ENCODE measurements around the gene JMJD8.

Gene JMJD8

GRCh38 chr16:662095-662494 is 22.0 kb downstream of the JMJD8 start:
- TF ChIP-seq GATA3 (IDR thresholded peaks at IDR 0.05; ENCODE audit: low read depth, low read length), result no peak
- no peak for TF ChIP-seq GATA2 (IDR thresholded peaks at IDR 0.05; ENCODE audit: low read depth, low read length)

DNA sequence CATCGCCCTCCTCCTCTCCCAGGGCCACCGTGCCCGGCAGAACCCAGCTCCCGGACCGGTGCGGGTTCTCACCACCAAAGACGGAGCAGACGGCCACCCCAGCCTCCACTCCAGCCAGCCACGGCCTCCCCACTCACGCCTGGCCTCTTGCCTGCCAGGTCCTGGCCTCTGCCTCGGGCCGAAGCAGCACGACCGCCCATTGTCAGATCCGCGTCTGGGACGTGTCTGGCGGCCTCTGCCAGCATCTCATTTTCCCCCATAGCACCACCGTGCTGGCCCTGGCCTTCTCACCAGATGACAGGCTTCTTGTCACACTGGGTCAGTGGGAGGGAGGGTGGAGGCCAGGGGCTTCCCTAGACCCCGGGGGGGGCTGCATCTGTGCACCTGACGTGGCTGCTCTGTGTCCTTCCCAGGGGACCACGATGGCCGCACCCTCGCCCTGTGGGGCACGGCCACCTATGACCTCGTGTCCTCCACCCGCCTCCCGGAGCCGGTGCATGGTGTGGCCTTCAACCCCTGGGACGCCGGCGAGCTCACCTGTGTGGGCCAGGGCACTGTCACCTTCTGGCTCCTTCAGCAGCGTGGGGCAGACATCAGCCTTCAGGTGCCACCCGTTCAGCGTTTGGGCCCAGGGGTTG is 22.8 kb downstream of the JMJD8 start:
- no peak for TF ChIP-seq GATA2 (IDR thresholded peaks at IDR 0.05; ENCODE audit: low read depth, low read length)
- no peak for TF ChIP-seq GATA3 (IDR thresholded peaks at IDR 0.05; ENCODE audit: low read depth, low read length)

- no peak for TF ChIP-seq GATA3 (IDR thresholded peaks at IDR 0.05; ENCODE audit: low read depth, low read length)
- TF ChIP-seq GATA2 (IDR thresholded peaks at IDR 0.05; ENCODE audit: low read depth, low read length), result no peak
These were observed 23.5 kb downstream of the JMJD8 start for GRCh38 chr16:660459-661183.

- TF ChIP-seq GATA3 (IDR thresholded peaks at IDR 0.05; ENCODE audit: low read depth, low read length) (no peak), GATA2 (IDR thresholded peaks at IDR 0.05; ENCODE audit: low read depth, low read length) (no peak)
These were observed 24.0 kb downstream of the JMJD8 start for GRCh38 chr16:660132-660458.

- no peak for TF ChIP-seq GATA3 (IDR thresholded peaks at IDR 0.05; ENCODE audit: low read depth, low read length)
- no peak for TF ChIP-seq GATA2 (IDR thresholded peaks at IDR 0.05; ENCODE audit: low read depth, low read length)
These were observed 24.5 kb downstream of the JMJD8 start for GRCh38 chr16:659618-660017.

DNA sequence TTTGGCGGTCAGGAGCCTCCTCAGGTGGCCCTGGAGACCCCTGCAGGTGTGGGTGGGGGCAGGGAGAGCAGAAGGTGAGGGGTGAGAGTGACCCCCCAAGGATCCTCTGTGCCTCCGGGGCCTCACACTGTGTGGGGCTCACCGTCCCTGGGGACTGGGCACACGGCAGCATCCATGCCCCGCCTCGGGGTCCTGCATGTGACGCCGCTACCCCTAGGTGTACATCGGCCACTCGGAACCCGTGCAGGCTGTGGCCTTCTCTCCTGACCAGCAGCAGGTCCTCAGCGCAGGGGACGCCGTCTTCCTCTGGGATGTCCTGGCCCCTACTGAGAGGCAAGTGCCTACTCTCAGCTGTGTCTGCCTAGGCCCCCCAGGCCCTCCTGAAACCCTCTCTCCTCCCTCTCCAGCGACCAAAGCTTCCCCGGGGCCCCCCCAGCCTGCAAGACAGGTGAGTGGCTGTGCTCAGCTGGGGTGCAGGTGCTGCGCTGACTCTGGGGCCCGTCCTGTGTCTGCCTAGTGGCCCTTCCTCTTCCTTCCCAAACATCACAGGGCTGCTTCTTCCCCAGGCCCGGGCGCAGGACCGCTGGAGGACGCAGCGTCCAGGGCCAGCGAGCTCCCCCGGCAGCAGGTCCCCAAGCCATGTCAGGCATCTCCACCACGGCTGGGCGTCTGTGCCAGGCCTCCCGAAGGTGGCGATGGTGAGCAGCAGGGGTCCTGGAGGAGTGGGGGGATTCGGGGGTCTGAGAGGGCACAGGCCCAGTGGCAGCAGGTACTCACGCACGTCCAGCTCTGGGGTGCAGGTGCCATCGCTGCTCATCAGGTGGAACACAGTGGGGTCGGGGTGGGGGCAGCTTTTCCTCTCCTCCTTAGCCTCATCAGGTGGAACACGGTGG is 25.2 kb downstream of the JMJD8 start:
- no peak for TF ChIP-seq GATA2 (IDR thresholded peaks at IDR 0.05; ENCODE audit: low read depth, low read length)
- no peak for TF ChIP-seq GATA3 (IDR thresholded peaks at IDR 0.05; ENCODE audit: low read depth, low read length)

DNA sequence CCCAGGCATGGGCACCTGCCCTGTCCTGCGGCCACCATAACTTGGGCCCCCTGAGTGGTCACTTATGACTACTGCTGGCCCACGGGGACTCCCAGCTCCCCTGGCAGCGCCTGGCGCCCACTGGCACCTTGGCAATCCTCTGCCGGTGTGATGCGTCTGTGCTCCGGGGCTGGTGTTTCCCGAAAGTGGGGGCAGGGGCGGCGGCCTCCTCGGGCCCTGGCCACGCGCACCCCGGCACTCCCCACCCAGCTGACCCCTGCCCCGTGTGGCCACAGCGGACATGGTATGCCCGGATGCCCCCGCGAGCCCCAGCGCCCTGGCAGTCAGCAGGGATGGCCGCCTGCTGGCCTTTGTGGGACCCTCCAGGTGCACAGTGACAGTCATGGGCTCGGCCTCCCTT is 26.6 kb downstream of the JMJD8 start:
- TF ChIP-seq GATA3 (IDR thresholded peaks at IDR 0.05; ENCODE audit: low read depth, low read length), result no peak
- TF ChIP-seq GATA2 (IDR thresholded peaks at IDR 0.05; ENCODE audit: low read depth, low read length), result no peak

GRCh38 chr16:654034-654433 is 30.1 kb downstream of the JMJD8 start:
- no peak for TF ChIP-seq GATA2 (IDR thresholded peaks at IDR 0.05; ENCODE audit: low read depth, low read length)
- TF ChIP-seq GATA3 (IDR thresholded peaks at IDR 0.05; ENCODE audit: low read depth, low read length), result no peak

DNA sequence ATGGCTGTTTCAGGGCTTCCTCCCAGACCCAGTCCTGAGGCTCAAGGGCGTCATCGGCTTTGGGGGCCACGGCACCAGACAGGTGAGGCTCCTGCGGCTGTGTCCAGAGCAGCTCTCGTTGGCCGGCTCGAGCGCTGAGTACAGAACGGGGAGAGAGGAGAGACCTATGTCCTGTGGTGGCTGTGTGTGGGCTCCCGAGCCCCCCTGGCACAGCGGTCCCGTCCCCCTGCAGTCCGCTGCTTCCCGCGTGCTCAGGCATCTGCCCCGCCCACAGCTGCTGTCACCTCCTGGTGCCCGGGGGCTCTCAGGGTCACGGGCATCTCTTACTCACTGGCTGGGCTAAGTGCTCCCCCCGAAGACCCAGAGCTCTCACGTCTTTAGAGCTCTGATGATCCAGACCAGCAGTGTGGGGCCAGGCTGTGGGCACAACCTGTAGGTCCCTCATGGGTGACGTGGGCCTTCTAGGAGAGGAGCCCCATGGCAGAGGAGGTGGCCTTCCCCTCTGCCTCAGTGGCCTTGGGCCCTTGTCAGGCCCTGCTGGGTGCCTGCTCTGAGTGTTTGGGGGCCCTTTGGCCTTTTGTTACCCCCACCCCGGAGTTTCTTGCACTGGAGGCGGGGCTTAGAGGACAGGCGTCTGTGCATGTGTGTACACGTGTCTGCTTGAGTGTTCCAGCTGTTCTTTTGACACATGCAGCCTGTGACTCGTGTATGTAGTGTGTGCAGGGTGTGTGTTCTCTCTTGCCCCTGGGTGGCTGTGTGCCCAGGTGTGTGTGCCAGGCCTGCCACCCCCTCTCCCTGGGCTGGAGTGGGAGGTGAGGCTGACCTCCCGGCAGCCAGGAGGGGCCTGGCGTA is 31.5 kb downstream of the JMJD8 start:
- TF ChIP-seq GATA3 (IDR thresholded peaks at IDR 0.05; ENCODE audit: low read depth, low read length), result no peak
- TF ChIP-seq GATA2 (IDR thresholded peaks at IDR 0.05; ENCODE audit: low read depth, low read length), result no peak

GRCh38 chr16:651844-652243 is 32.3 kb downstream of the JMJD8 start:
- TF ChIP-seq GATA3 (IDR thresholded peaks at IDR 0.05; ENCODE audit: low read depth, low read length) (no peak), GATA2 (IDR thresholded peaks at IDR 0.05; ENCODE audit: low read depth, low read length) (no peak)

- no peak for TF ChIP-seq GATA2 (IDR thresholded peaks at IDR 0.05; ENCODE audit: low read depth, low read length)
These were observed 34.5 kb downstream of the JMJD8 start for GRCh38 chr16:649631-650030.

- TF ChIP-seq GATA3 (IDR thresholded peaks at IDR 0.05; ENCODE audit: low read depth, low read length) (no peak), GATA2 (IDR thresholded peaks at IDR 0.05; ENCODE audit: low read depth, low read length) (no peak)
These were observed 35.1 kb downstream of the JMJD8 start, which contains the start of gene WDR90 for GRCh38 chr16:648781-649589. TSS of gene WDR90 (plus strand) at chr16:649365. CDS start at chr16:649417, 52 bp downstream.

Measured in SH-SY5Y (cell line).